Ascending aorta (tissue), 2 donors: ENCODE data around the gene KATNAL1. TPM values are rescaled to one million over a fixed set of nuclear protein-coding genes. Genes with fewer than 3 reads are reported as not detected.

Source experiments
- DNase-seq, 2 donors: peaks; one replicate each; pipeline ENCODE4 v3.0.0-alpha.2; 2019; ENCODE audit warnings: low spot score in 2 of 2
- H3K27ac ChIP-seq, 2 donors: fragments of 200-600 bp; sonication (generic); one replicate each; pipeline ENCODE4 v1.5.1; 2016 to 2017; ENCODE audit warnings: mild to moderate bottlenecking in 1 of 2
- H3K27me3 ChIP-seq: fragments of 200-600 bp; sonication (generic); one replicate; pipeline ENCODE4 v1.5.1; 2017
- H3K36me3 ChIP-seq, 2 donors: fragments of 200-600 bp; sonication (generic); one replicate each; pipeline ENCODE4 v1.5.1; 2016
- H3K4me1 ChIP-seq, 2 donors: fragments of 200-600 bp; sonication (generic); one replicate each; pipeline ENCODE4 v1.5.1; 2016 to 2017; ENCODE audit warnings: mild to moderate bottlenecking in 1 of 2
- H3K4me3 ChIP-seq, 2 donors: fragments of 200-600 bp; sonication (generic); one replicate each; pipeline ENCODE4 v1.5.1; 2016 to 2017; ENCODE audit warnings: mild to moderate bottlenecking in 1 of 2
- H3K9me3 ChIP-seq, 2 donors: fragments of 200-600 bp; sonication (generic); one replicate each; pipeline ENCODE4 v1.5.1; 2016
- CTCF ChIP-seq, 3 experiments: fragments of 200-600 bp in 2 of 3; fragments of 450-650 bp in 1 of 3; sonication (generic) in 2 of 3; IDR thresholded peaks; one replicate each; pipeline ENCODE4 v1.5.1; 2016 to 2019; ENCODE audit warnings: antibody characterized with exemption in 3 of 3, mild to moderate bottlenecking in 1 of 3, moderate library complexity in 1 of 3
- intact Hi-C: fragments of 100-400 bp; cut with DNase I; formaldehyde crosslinking; loops from one replicate; pipeline ENCODE4 v1.15.1; 2023
- total RNA-seq: library from RNA; depleted of rRNA; stranded (reverse); fragments of >200 nt; gene quantifications from one replicate; pipeline ENCODE4 v1.1.0, GENCODE V29; 2016

KATNAL1 gene
- total RNA-seq, 1 donor from 2014 or later: 13.2 TPM

DNA sequence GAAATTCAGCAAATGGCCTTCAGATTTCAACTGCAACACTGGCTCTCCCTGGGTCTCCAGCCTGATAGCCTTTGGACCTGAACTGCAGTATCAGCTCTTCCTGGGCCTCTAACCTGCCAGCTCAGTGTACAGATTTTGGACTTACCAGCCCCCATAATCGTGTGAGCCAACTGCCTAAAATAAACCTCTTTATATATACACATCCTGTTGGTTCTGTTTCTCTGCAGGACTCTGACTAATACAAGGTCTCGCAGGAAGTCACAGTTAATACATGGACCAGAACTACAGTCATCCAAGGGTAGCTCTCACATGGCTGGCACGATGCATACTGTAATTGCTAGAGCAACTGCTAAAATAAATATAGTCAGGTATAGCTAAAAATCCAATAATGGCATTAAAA is 85.1 kb downstream of the KATNAL1 start:
- Histone ChIP-seq H3K4me3 (no peak overlapping the region), H3K27ac (no peak overlapping the region), H3K4me1 (no peaks in the 10 kb centered on the region), H3K27me3 (no peaks in the 10 kb centered on the region), H3K9me3 (peaks cover 0 to 6% of the 10 kb centered on the region in 2 donors), H3K36me3 (peaks cover 18 to 43% of the 10 kb centered on the region in 2 donors)
- TF ChIP-seq CTCF (IDR thresholded peaks at IDR 0.05): no peak
- DNase-seq: no peak
- intact Hi-C loops: no loop called here

- no peaks in the 10 kb centered on the region for H3K9me3 ChIP-seq
- DNase-seq: no peak
- no peak for TF ChIP-seq CTCF (IDR thresholded peaks at IDR 0.05)
- peaks cover 0 to 24% of the 10 kb centered on the region in 2 donors for H3K36me3 ChIP-seq
- intact Hi-C loops: no loop called here
- no peaks in the 10 kb centered on the region for H3K27me3 ChIP-seq
- no peaks in the 10 kb centered on the region for H3K4me1 ChIP-seq
- no peak overlapping the region for H3K27ac ChIP-seq
- no peak overlapping the region for H3K4me3 ChIP-seq
These were observed 91.2 kb downstream of the KATNAL1 start for GRCh38 chr13:30216111-30216510.

DNA sequence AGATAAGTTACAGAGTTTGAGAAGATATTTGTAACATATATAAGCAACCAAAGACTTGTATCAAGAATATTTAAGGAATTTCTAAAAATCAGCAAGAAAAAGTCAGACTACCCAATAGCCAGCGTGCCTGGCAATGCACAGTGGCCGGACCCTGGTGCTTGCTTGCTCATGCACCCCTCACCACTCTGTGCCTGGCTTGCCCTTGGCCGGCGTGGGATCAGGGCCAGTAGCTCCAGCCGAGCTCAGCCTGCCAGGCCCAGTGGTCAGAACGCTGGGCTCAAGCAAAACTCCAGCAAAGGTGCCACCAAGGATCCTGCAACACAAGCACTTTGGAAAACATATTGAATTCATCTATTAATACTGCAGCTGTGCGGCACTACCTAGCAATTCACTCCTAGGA is 95.1 kb downstream of the KATNAL1 start:
- no peak for DNase-seq
- intact Hi-C loops: no loop called here
- H3K27ac ChIP-seq: no peak overlapping the region
- no peaks in the 10 kb centered on the region for H3K4me1 ChIP-seq
- H3K9me3 ChIP-seq: no peaks in the 10 kb centered on the region
- H3K27me3 ChIP-seq: no peaks in the 10 kb centered on the region
- peaks cover 6 to 23% of the 10 kb centered on the region in 2 donors for H3K36me3 ChIP-seq
- no peak for TF ChIP-seq CTCF (IDR thresholded peaks at IDR 0.05)
- no peak overlapping the region for H3K4me3 ChIP-seq

DNA sequence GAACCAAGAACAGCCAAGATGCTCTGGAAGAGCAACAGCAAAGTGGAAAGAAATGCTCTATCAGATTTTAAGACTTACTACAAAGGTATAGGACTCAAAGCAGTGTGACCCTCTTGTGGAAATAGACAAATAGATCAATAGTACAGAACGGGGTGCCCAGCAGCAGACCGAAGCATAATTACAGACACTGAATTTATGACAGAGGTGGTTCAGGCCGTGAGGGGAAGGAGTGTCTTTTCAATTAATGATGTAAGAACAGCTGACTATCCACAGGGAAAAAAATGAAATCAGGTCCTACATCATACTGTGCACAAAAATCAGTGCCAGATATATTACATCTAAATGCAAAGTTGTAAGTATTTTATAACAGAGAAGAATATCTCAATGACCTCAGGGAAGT is 95.6 kb downstream of the KATNAL1 start:
- Histone ChIP-seq H3K36me3 (peaks cover 6 to 19% of the 10 kb centered on the region in 2 donors), H3K27ac (no peak overlapping the region), H3K27me3 (no peaks in the 10 kb centered on the region), H3K4me3 (no peak overlapping the region), H3K9me3 (no peaks in the 10 kb centered on the region), H3K4me1 (no peaks in the 10 kb centered on the region)
- TF ChIP-seq CTCF (IDR thresholded peaks at IDR 0.05): no peak
- intact Hi-C loops: no loop called here
- no peak for DNase-seq

- Histone ChIP-seq H3K9me3 (no peaks in the 10 kb centered on the region), H3K27me3 (no peaks in the 10 kb centered on the region), H3K4me1 (no peaks in the 10 kb centered on the region), H3K36me3 (peaks cover 6 to 11% of the 10 kb centered on the region in 2 donors), H3K27ac (no peak overlapping the region), H3K4me3 (no peak overlapping the region)
- TF ChIP-seq CTCF (IDR thresholded peaks at IDR 0.05): no peak
- no peak for DNase-seq
- intact Hi-C loops: no loop called here
These were observed 102.8 kb downstream of the KATNAL1 start for GRCh38 chr13:30204564-30204963.

DNA sequence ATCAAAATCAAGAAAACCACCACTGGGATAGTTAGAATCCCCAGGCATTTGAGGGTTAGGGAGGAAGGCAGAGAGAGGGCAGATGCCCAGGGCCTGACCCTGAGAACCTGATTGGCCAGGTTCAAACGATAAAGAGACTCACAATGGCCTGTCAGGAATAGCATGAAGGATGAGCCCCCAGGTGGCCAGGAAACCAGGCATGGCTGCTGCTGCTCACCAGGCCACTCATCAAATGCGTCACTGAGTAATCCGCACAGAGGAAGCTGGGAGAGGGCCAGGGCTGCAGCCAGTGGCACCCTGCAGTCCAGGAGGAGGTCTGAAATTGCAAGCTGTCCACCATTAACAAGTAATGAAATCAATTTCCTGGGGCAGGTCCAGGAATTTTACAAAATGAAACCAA is 111.3 kb downstream of the KATNAL1 start:
- no peak overlapping the region for H3K4me3 ChIP-seq
- no peak for DNase-seq
- no peaks in the 10 kb centered on the region for H3K9me3 ChIP-seq
- H3K4me1 ChIP-seq: no peaks in the 10 kb centered on the region
- H3K27me3 ChIP-seq: no peaks in the 10 kb centered on the region
- intact Hi-C loops: no loop called here
- H3K27ac ChIP-seq: no peak overlapping the region
- no peak for TF ChIP-seq CTCF (IDR thresholded peaks at IDR 0.05)
- H3K36me3 ChIP-seq: no peaks in the 10 kb centered on the region
